Fibroblast of lung (primary cell): ENCODE data around the gene F2RL3. TPM values are rescaled to one million over a fixed set of nuclear protein-coding genes. Genes with fewer than 3 reads are reported as not detected.

Experiments
- DNase-seq, 2 donors: peaks; one replicate each; pipeline versions ENCODE4 v3.0.0 to v3.0.0-alpha.2; 2010; ENCODE audit warnings: low read depth in 2 of 2
- H2AFZ ChIP-seq: 2 replicates; pipeline ENCODE4 v1.5.1; 2012; ENCODE audit warnings: low read length, control low read depth, inconsistent platforms
- H3K27ac ChIP-seq: 2 replicates; pipeline ENCODE4 v1.5.1; 2011; ENCODE audit warnings: low read length, control low read depth; ENCODE audit not compliant: insufficient read depth
- H3K27me3 ChIP-seq: 2 replicates; pipeline ENCODE4 v1.5.1; 2011; ENCODE audit warnings: mild to moderate bottlenecking, low read length; ENCODE audit not compliant: control insufficient read depth, insufficient read depth
- H3K36me3 ChIP-seq: 2 replicates; pipeline ENCODE4 v1.5.1; 2011; ENCODE audit warnings: low read length; ENCODE audit not compliant: control insufficient read depth, insufficient read depth
- H3K4me1 ChIP-seq: 2 replicates; pipeline ENCODE4 v1.5.1; 2011; ENCODE audit warnings: low read length; ENCODE audit not compliant: control insufficient read depth, insufficient read depth; ENCODE audit errors: extremely low read depth
- H3K4me2 ChIP-seq: 2 replicates; pipeline ENCODE4 v1.5.1; 2011; ENCODE audit warnings: low read length, control low read depth; ENCODE audit not compliant: insufficient read depth; ENCODE audit errors: extremely low read depth
- H3K4me3 ChIP-seq, 4 experiments: fragments of 200-600 bp in 1 of 4; sonication (generic) in 1 of 4; replicated peaks in 1 of 4; 2 replicates each; pipeline ENCODE4 v1.5.1; 2011 to 2016; ENCODE audit warnings: low read length in 4 of 4, low read depth in 3 of 4, mild to moderate bottlenecking in 3 of 4, control low read depth in 2 of 4, inconsistent platforms in 1 of 4, mixed read lengths in 1 of 4; ENCODE audit not compliant: insufficient read depth in 1 of 4; ENCODE audit errors: control extremely low read depth in 1 of 4
- H3K79me2 ChIP-seq: 2 replicates; pipeline ENCODE4 v1.5.1; 2012; ENCODE audit warnings: mild to moderate bottlenecking, low read length, inconsistent platforms; ENCODE audit not compliant: control insufficient read depth, insufficient read depth
- H3K9ac ChIP-seq: 2 replicates; pipeline ENCODE4 v1.5.1; 2011; ENCODE audit warnings: mild to moderate bottlenecking, low read length, control low read depth; ENCODE audit not compliant: insufficient read depth
- H3K9me3 ChIP-seq: 2 replicates; pipeline ENCODE4 v1.5.1; 2012; ENCODE audit warnings: low read depth, low read length; ENCODE audit not compliant: control insufficient read depth, insufficient read depth
- H4K20me1 ChIP-seq: 2 replicates; pipeline ENCODE4 v1.5.1; 2011; ENCODE audit warnings: low read length; ENCODE audit not compliant: control insufficient read depth, insufficient read depth; ENCODE audit errors: extremely low read depth
- EZH2 ChIP-seq: IDR thresholded peaks from 2 replicates; pipeline ENCODE4 v1.5.1; 2012; ENCODE audit warnings: low read length, control low read depth, mild to moderate bottlenecking; ENCODE audit errors: missing control alignments
- polyA plus RNA-seq, 2 donors: library from polyadenylated mRNA; depleted of rRNA in 1 of 2; stranded (reverse) in 1 of 2; unstranded in 1 of 2; fragments of >200 nt; gene quantifications; 2 replicates each; pipeline ENCODE4 v1.2.1, GENCODE V29; 2011 to 2012; ENCODE audit warnings: missing spikeins in 1 of 2
- total RNA-seq: library from RNA; depleted of rRNA; stranded (reverse); fragments of >200 nt; gene quantifications from 2 replicates; pipeline ENCODE4 v1.2.1, GENCODE V29; 2014
- TF ChIP-seq, protein P1 (sequence below), 2 donors: IDR thresholded peaks in 1 of 2; conservative IDR thresholded peaks in 1 of 2; 1 replicate in 1 of 2; 2 replicates in 1 of 2; pipeline ENCODE4 v1.5.1; 2011 to 2012; ENCODE audit warnings: low read length in 2 of 2, control low read depth in 1 of 2, inconsistent platforms in 1 of 2, low read depth in 1 of 2, mild to moderate bottlenecking in 1 of 2

Gene F2RL3
- total and polyA plus RNA-seq, 2 donors (not counting 1 experiment from before 2014, with no cell fraction given): under 0.01 to 0.01 TPM

DNA sequence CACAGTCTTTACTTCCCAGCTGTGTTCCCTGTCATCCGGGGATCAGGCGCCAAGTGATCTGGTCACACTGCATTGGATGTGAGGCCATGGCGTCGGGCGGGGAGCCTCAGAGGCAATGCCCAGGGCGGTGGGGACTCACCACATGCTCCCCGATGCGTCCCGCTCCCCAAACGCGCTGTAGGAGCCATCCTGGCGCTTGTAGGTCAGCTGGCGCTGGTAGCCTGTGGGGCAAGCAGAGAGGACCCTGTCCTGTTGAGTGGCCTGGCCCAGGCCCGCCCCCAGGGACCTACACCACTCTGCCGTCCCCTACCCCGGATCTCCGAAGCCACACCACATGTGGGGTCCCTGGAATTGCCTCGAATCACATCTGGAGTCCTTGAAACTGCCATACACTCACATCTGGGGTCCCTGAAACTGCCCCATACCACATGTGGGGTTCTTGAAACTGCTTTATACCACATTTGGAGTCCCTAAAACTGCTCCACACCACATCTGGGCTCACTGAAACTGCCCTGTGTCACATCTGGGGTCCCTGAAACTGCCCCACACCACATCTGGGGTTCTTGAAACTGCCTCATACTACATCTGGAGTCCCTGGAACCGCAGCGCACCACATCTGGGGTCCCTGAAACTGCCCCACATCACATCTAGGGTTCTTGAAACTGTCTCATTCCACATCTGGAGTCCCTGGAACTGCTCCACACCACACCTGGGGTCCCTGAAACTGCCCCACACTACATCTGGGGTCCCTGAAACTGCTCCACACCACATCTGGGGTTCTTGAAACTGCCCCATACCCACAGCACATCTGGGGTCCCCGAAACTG, 33.2 kb downstream of the F2RL3 start:
- Histone ChIP-seq H3K27ac (no peak overlapping the region), H3K9me3 (no peaks in the 10 kb centered on the region), H3K36me3 (no peaks in the 10 kb centered on the region), H3K9ac (no peak overlapping the region), H4K20me1 (no peaks in the 10 kb centered on the region), H3K4me3 (no peak overlapping the region), H3K27me3 (no peaks in the 10 kb centered on the region), H2AFZ (no peak overlapping the region), H3K4me1 (no peaks in the 10 kb centered on the region), H3K4me2 (no peak overlapping the region), H3K79me2 (no peaks in the 10 kb centered on the region)
- no peak for DNase-seq
- TF ChIP-seq, protein P1, sequence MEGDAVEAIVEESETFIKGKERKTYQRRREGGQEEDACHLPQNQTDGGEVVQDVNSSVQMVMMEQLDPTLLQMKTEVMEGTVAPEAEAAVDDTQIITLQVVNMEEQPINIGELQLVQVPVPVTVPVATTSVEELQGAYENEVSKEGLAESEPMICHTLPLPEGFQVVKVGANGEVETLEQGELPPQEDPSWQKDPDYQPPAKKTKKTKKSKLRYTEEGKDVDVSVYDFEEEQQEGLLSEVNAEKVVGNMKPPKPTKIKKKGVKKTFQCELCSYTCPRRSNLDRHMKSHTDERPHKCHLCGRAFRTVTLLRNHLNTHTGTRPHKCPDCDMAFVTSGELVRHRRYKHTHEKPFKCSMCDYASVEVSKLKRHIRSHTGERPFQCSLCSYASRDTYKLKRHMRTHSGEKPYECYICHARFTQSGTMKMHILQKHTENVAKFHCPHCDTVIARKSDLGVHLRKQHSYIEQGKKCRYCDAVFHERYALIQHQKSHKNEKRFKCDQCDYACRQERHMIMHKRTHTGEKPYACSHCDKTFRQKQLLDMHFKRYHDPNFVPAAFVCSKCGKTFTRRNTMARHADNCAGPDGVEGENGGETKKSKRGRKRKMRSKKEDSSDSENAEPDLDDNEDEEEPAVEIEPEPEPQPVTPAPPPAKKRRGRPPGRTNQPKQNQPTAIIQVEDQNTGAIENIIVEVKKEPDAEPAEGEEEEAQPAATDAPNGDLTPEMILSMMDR (conservative IDR thresholded peaks at IDR 0.05 in 1 of 2, IDR thresholded peaks at IDR 0.05 in 1 of 2; ENCODE audit: low read depth in 1 of 2, low read length in 2 of 2): no peak
- TF ChIP-seq EZH2: no peak

DNA sequence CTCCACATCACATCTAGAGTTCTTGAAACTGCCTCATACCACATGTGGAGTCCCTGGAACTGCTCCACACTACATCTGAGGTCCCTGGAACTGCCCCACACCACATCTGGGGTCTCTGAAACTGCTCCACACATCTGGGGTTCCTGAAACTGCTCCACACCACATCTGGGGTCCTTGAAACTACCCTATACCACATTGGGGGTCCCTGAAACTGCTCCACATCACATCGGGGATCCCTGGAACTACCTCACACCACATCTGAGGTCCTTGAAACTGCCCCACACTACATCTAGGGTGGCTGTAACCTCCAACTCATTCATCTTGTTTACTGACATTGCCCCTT, 33.8 kb downstream of the F2RL3 start:
- Histone ChIP-seq H4K20me1 (no peaks in the 10 kb centered on the region), H3K27ac (no peak overlapping the region), H3K36me3 (no peaks in the 10 kb centered on the region), H3K4me2 (no peak overlapping the region), H3K79me2 (no peaks in the 10 kb centered on the region), H2AFZ (no peak overlapping the region), H3K9ac (no peak overlapping the region), H3K27me3 (no peaks in the 10 kb centered on the region), H3K4me1 (no peaks in the 10 kb centered on the region), H3K9me3 (no peaks in the 10 kb centered on the region), H3K4me3 (no peak overlapping the region)
- TF ChIP-seq, protein P1 (conservative IDR thresholded peaks at IDR 0.05 in 1 of 2, IDR thresholded peaks at IDR 0.05 in 1 of 2; ENCODE audit: low read depth in 1 of 2, low read length in 2 of 2): no peak
- no peak for TF ChIP-seq EZH2
- DNase-seq: no peak

DNA sequence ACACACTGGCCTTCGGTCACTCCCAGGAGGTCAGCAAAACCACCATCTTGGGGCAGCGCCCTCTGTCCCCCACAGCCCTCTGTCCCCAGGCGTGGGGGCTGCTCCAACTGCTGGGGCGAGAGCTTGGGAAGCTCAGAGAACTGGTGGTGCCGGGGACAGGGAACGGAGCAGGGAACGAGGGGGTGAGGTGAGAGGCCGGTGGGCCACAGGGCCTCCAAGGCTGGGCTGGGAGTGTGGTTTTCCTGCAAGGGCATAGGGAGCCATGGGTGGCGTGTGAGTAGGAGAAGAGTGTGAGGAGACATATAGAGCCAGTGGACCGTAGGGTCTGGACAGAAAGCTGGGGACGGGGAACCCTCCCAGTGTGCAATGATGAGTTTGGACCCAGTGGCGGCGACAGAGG, 34.1 kb downstream of the F2RL3 start:
- no peak overlapping the region for H3K4me3 ChIP-seq
- H3K4me1 ChIP-seq: no peaks in the 10 kb centered on the region
- TF ChIP-seq, protein P1 (conservative IDR thresholded peaks at IDR 0.05 in 1 of 2, IDR thresholded peaks at IDR 0.05 in 1 of 2; ENCODE audit: low read depth in 1 of 2, low read length in 2 of 2): no peak
- TF ChIP-seq EZH2: no peak
- H4K20me1 ChIP-seq: no peaks in the 10 kb centered on the region
- H3K27ac ChIP-seq: no peak overlapping the region
- H3K9ac ChIP-seq: no peak overlapping the region
- H2AFZ ChIP-seq: no peak overlapping the region
- H3K4me2 ChIP-seq: no peak overlapping the region
- H3K79me2 ChIP-seq: no peaks in the 10 kb centered on the region
- H3K9me3 ChIP-seq: no peaks in the 10 kb centered on the region
- H3K36me3 ChIP-seq: no peaks in the 10 kb centered on the region
- no peak for DNase-seq
- H3K27me3 ChIP-seq: no peaks in the 10 kb centered on the region
